DND-41 (cell line): ENCODE results near the gene GLYR1.

Experiments
- EZH2 ChIP-seq: IDR thresholded peaks from 3 replicates; pipeline ENCODE4 v1.6.1; 2012; ENCODE audit warnings: borderline replicate concordance, low read depth, mild to moderate bottlenecking, moderate library complexity, low read length, inconsistent platforms; ENCODE audit not compliant: severe bottlenecking
- TF ChIP-seq, protein P1 (sequence below): IDR thresholded peaks from 2 replicates; pipeline ENCODE4 v1.5.1; 2012; ENCODE audit warnings: borderline replicate concordance, low read length, moderate library complexity, mild to moderate bottlenecking; ENCODE audit not compliant: poor library complexity, severe bottlenecking; ENCODE audit errors: extremely low read depth

DNA sequence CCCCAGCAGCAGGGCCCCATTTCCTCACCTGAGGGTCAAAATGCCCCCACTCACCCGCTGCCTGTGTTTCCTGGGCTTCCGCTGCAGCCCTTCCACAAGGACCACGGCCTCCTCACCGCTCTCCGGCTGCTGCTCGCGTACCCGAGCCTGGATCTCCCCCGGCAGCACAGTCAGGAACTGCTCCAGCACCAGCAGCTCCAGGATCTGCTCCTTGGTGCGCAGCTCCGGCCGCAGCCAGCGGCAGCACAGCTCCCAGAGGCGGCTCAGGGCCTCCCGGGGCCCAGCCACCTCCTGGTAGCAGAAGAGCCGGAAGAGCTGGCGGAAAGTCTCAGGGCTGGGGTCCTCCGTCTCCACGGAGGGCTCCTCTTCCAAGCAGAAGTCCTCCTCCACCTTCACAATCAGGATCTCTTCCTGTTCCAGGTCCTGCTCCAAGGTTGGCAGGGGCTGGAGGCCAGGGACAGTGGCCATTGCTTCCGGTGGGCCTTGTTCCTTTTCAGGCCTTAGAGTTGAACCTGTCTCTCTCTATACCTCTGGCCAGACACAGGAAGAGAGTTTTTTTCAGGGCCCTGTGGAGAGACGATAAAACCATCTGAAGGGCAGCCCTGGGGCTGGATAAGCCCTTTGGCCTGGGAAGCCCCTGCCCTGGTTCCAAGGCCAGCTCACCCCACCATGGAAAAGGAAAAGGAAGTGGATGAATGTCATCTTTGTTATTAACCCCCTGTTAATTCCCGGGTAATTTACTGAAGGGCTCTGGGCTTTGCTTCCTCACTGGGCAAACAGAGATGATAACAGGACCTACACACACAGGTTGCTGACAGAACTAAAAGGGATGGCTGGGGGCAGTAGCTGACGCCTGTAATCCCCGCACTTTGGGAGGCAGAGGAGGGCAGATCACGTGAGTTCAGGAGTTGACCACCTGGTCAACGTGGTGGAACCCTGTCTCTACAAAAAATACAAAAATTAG is 81.3 kb downstream of the GLYR1 start:
- TF ChIP-seq, protein P1, sequence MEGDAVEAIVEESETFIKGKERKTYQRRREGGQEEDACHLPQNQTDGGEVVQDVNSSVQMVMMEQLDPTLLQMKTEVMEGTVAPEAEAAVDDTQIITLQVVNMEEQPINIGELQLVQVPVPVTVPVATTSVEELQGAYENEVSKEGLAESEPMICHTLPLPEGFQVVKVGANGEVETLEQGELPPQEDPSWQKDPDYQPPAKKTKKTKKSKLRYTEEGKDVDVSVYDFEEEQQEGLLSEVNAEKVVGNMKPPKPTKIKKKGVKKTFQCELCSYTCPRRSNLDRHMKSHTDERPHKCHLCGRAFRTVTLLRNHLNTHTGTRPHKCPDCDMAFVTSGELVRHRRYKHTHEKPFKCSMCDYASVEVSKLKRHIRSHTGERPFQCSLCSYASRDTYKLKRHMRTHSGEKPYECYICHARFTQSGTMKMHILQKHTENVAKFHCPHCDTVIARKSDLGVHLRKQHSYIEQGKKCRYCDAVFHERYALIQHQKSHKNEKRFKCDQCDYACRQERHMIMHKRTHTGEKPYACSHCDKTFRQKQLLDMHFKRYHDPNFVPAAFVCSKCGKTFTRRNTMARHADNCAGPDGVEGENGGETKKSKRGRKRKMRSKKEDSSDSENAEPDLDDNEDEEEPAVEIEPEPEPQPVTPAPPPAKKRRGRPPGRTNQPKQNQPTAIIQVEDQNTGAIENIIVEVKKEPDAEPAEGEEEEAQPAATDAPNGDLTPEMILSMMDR = no peak
- TF ChIP-seq EZH2 = no peak
